Cortex of kidney (tissue), 1 donor: Measurements from ENCODE around the gene DOLK.
"Not testable (repeated sequence)": the region's sequence is repeated elsewhere in the genome, so short reads cannot be mapped to it uniquely, and the experiment has no call there.

Experiments used
- DNase-seq: peaks from one replicate; lab custom pipeline; 2025; lab: John Stamatoyannopoulos, UW

Gene DOLK

DNA sequence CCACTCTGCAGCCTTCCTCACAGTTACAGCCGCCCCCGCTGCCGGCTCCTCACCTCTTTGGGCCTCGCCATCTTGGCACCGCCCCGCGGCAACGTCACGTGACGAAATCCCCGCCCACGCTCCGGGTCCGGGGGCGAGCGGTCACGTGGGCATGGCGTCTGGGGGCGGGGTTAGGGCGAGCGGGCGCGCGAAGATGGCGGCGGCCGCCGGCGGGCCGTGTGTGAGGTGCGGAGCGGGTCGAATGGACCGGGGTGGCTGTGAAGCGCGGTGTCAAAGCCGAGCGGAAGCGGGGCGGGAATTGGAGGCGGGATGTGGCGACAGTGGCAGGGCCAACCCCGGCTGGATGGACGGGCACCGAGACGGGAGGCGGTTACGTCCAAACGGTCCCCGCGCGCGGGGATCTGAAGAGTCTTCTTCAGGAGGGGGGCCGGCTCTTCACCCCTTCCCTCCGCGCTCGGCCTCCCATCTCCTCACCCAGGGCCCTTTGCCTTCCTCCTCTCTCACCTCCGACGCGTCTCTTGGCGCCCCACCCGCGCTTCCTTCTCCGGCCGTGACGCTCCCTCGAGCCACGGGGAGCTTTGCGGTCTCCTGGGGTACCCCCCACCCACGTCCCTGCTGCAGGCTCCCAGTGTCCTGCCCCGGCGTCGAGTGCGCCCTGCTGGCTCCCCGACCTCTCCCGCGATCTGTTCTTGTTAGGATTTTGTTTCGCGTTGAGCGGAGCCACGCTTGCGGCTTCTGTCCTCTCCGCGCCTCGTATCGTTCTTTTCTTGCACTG, at the start of gene DOLK, which contains the start of gene NUP188:
Gene DOLK (minus strand): TSS at position 77 of the 775 bp plus-strand sequence. CDS start 300 bp downstream, outside the sequence.
Gene NUP188 (plus strand): TSS at position 173 of the 775 bp plus-strand sequence. CDS start 21 bp downstream, at position 194.
- DNase-seq: peak; percentile 48

DNA sequence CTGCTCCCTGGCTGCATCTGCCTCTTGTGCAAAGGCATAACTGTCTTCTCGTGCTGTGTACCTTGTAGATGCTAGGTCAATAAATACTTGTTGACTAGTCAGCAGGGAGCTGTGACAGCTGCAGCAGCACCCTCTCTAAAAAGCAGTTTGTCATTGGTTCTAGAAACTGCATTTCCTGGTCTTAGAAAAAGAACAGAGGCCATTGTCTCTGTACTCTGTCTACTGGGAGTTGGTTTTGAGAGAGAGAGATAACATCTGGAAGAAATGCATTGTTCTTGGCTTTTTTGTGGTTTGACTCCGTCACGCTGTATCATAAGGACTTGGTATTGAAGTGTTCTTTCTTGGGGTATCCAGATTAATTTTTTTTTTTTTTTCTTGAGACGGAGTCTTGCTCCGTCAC, 48.4 kb upstream of the DOLK start:
- no peak for DNase-seq

DNA sequence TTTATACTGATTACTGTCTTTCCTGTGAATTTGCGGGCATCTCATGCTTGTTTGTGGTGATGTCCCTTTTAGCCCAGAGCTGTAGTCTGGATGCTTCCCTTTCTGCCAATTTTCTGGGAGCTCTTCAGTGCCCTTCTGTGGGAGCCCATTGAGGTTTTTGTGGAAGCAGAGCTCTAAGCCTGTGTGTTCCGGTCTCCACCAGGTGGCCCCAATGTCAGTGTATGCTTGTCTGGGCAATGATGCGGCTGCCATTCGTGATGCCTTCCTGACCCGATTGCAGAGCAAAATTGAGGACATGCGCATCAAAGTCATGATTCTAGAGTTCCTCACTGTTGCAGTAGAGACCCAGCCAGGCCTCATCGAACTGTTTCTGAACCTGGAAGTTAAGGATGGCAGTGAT, 45.6 kb upstream of the DOLK start:
- DNase-seq: no peak

DNA sequence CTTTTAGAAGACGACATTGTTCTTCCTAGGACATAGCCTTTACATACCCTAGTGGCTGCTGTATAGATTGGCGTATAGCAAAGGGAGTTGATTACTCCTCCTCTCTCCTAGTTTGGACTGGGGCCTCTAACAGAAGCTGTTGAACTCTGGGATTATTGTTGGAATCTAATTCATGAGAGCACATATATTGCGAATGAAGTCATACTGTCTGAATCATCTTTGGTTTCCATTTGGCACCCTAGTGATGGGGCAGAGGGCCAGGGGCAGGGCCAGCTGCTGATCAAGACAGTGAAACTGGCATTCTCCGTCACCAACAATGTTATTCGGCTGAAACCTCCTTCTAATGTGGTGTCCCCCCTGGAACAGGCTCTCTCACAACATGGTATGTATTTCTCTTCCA, 40.4 kb upstream of the DOLK start:
- DNase-seq: no peak

DNA sequence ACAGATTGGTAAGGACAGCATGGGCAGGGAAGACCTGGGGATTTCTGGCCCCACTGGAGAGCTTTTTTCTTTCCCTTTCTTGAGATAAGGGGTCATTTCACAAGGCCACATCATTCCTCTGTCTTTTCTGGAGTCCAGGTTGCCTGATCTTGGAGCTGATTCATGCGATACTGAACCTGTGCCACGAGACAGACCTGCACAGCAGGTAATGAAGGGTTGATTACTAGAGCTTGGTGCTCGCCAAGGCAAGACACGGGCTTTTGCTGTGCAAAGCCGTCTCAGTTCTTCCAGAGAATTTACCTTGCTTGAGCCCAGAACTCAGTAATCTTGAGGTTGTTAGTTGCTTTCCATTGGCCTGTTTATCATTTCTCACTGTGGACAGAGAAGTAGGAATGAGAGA, 39.3 kb upstream of the DOLK start:
- no peak for DNase-seq

DNA sequence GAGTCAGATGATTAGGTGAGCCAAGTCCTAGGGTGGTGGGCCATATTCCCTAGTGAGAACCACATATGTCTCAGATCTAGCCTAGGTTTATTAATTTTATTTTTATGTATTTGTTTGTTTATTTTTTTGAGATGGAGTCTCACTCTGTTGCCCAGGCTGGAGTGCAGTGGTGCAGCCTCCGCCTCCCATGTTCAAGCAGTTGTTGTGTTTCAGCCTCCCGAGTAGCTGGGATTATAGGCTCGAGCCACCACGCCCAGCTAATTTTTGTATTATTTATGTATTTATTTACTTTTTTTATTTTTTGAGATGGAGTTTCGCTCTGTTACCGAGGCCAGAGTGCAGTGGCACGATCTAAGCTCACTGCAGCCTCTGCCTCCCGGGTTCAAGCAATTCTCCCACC, 36.1 kb upstream of the DOLK start:
- DNase-seq: no peak

DNA sequence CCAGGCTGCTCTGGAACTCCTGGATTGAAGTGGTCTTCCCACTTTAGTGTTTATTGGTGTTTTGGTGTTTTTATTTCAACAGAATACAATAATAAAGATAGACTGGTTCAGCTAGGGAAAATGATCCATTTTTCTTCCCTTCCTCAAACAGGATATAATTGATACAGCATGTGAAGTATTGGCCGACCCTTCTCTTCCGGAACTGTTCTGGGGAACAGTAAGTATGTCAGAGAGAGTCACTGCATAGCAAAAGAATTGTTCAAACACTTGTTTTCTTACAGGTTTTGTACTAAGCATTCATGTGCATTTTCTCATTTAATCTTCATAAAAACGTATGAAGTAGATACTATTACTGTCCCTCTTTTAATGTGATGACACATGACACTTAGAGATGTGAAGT, 31.7 kb upstream of the DOLK start:
- no peak for DNase-seq

DNA sequence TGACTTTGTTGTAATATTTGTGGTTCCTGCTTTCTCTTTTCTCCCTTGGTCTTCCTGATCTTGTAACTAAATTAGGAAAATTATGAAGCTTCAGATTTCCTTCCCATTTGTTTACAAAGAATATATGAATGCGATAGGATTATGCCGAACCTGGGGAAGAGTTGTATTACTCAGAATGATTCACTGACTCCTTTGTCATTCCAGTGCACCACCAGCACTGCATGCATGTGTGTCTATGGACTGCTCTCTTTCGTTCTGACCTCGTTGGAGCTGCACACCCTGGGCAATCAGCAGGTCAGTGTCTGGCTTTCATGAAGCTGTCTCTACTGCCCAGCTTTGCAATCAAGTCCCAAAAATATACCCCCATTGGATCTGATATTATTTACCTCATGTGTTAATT, 25.6 kb upstream of the DOLK start:
- no peak for DNase-seq

DNA sequence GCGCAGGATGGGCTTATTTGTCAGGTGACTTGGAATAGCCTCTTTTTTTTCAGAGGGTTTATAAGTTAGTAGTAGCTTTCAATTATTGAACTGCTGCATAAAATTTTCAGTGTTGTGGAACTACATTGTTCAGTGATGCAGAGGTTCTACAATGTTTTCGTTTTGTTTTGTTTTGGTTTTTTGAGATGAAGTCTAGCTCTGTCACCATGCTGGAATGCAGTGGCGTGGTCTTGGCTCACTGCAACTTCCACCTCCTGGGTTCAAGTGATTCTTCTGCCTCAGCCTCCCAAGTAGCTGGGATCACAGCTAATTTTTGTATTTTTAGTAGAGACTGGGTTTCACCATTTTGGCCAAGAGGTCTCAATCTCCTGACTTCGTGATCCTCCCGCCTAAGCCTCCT, 22.1 kb upstream of the DOLK start:
- no peak for DNase-seq

DNA sequence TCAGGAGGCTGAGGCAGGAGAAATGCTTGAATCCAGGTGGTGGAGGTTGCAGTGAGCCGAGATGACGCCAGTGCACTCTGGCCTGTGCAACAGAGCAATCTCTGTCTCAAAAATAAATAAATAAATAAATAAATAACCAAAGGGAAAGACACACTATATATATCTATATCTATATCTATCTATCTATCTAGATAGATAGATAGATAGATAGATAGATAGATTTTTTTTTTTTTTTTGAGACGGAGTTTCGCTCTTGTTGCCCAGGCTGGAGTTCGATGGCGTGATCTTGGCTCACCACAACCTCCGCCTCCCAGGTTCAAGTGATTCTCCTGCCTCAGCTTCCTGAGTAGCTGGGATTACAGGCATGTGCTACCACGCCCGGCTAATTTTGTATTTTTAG, 14.0 kb upstream of the DOLK start:
- not testable (repeated sequence) for DNase-seq

DNA sequence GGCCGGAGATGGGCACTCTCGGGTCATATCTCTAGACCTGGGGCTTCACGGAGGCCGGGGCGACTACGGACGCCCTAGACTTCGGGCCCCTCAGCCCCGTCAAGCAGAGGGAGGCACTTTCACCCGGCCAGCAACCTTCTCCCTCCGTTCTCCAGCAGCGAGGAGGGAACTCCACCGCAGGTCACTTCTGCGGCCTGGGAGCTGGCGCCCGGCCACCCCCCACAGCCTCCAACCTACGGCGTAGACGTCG, 201 bp downstream of the DOLK start:
- no peak for DNase-seq

DNA sequence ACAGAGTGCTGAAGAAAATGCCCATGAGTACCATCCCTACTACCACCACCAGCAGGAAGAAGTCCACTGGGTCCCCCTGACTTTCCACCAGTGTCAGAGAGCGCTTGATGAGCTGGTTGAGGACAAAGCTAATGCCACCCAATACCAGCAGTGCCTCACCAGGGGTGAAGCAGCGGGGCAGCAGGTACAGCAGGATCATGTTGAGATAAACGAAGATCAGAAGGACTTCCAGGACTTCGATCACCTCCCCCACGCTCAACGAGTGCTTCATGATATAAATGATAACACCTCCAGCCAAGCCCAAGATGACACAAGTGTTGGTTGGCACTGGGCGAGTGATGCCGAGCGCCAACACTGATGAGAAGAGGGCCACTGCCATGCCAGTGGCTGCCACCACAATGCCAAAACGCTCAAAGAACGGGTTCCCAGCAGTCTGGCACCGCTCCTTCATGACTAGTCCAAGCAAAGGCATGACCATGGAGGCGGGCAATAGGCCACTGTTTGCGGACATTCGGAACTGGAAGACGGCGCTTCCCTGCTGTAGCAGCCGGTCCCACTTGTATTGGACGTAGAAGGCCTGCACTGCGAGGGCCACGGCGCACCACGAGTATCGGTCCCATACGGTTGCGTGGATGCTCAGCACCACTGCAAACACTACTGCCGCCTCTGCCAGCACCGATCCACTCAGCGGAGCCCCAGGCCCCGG, 679 bp downstream of the DOLK start:
- no peak for DNase-seq

DNA sequence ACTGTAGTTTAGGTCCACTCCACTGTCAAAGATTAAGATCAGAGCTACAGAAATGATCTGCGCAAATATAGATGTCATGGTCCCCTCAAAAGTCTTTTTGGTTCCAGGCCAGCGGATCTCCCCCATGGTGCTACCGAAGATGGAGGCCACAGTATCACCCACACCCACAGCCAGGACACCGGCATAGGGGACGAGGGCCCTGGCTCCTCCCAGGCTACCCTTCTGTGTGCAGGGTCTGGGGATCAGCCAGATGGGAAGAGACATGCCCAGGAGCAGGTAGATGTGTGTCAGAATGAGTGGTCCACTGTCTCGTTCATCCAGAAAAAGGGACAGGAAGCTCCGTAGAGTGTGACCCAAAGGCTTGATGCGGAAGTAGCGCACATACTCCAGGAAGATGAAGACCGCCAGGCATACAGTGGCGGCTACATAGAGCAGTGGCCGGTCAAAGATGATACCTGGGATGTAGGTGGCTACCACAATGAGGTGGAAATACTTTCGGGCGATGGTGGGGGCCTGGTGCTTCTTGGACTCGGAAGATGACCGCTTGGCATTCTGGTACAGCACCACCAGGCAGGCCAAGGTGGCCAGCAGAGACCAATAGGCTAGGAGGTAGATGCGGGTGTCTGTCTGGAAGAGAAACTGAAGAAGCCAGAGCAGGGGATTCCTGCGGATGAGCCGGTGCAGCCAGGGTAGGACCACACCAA, 1.5 kb downstream of the DOLK start:
- DNase-seq: no peak

DNA sequence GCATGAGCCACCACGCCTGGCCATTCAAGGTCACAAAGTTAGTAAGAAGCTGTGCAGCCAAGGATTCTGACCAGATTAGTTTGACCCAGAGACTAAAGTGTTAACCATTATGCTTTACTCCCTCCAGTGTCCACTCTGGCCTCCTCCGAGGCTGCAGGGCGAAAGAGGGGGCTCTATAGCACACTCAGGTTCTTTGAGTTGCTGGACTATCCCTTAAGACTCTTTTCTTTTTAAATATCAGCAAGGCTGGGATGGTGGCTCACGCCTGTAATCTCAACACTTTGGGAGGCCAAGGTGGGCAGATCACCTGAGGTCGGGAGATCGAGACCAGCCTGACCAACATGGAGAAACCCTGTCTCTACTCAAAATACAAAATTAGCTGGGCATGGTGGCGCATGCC, 2.4 kb downstream of the DOLK start:
- DNase-seq: not testable (repeated sequence)

DNA sequence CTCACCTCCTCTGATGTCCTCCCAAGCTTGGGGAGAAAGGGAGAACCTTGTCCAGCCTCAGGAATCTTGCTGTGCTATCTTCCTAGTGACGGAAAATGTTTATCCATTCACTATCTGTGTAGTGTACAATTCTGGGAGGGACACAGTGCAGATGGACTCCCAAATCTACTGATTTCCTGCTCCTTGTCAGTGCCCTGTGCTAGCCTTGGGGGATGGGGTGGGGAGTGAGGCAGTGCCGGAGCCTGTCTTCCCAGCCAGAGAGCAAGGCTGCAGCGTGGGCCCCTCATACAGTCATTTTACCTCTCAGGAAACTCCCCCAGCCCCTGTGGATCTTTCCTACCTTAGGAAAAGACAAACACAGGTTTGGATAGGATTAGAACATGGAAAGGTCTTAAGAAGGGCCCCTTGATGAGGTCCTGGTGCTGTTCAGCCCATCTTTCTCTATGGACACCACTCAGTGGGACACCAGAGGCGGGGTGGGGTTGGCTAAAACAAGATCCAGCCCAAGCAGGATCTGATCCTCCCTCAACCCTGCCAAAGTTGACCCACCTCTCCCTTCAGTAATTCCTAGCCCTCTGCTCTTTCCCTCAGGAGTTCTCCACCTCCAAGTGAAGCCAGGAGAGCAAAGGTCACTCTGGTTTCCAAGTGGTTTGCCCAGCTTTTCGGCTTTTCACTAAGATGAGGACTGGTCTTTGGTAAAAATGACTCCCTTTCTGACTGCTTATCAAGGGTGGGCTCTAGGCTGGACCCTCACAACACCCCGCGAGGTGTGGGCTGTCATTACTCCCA, 3.4 kb downstream of the DOLK start:
- no peak for DNase-seq

DNA sequence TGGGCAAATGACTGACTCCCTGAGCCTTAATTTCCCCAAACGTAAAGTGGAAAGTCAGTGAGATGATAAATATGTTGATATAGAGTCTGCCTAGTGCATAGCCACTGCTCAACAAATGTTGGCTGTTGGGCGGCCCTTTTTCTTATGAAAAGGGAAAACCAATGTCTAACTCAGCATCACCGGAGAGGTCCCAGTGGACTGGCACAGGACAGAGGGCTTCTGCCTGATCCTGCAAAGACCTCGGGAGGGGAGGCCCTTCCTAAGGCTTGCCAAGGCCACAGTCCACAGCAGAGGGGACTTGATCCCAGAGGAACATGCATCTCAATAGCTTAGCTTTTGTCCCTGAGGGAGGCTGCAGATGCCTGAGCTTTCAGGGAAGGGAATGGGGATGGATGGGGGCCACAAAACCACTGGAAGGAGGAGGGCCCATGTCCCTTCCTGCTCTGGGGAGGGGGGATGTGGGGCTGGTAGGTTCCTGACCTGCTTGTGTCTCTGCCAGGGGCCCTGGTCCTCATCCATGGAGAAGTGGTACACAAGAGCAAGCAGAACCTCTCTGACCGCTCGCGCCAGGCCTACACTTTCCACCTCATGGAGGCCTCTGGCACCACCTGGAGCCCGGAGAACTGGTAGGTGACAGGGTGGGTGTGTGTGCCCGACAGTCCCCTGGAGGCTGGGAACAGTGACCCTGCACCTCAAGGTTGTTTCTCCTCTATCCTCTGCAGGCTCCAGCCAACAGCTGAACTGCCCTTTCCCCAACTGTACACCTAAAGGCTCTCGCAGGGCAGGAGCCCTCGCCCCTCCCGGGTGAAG, 6.3 kb downstream of the DOLK start:
- no peak for DNase-seq

DNA sequence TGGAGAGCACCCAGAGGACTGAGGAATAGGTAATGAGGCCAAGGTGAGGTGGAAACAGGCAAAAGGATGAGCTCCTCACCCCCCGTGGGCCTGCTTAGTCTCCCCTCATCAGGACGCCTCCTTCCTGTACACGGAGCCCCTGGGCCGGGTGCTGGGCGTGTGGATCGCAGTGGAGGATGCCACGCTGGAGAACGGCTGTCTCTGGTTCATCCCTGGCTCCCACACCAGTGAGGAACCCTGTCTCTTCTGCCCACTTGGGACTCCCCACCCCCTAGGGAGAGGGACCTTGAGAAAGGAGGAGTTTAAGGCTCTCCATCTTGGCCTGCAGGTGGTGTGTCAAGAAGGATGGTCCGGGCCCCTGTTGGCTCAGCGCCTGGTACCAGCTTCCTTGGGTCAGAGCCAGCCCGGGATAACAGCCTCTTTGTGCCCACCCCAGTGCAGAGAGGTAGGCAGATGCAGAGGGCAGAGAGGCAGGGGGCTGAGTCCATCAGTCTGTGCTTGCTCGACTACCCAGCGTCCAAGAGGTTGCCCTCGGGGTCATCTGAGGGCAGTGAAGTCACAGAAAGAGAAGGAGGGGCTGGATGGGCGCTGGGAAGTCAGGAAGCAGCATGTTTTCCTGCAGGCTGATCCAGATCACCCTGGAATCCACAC, 7.0 kb downstream of the DOLK start:
- no peak for DNase-seq

DNA sequence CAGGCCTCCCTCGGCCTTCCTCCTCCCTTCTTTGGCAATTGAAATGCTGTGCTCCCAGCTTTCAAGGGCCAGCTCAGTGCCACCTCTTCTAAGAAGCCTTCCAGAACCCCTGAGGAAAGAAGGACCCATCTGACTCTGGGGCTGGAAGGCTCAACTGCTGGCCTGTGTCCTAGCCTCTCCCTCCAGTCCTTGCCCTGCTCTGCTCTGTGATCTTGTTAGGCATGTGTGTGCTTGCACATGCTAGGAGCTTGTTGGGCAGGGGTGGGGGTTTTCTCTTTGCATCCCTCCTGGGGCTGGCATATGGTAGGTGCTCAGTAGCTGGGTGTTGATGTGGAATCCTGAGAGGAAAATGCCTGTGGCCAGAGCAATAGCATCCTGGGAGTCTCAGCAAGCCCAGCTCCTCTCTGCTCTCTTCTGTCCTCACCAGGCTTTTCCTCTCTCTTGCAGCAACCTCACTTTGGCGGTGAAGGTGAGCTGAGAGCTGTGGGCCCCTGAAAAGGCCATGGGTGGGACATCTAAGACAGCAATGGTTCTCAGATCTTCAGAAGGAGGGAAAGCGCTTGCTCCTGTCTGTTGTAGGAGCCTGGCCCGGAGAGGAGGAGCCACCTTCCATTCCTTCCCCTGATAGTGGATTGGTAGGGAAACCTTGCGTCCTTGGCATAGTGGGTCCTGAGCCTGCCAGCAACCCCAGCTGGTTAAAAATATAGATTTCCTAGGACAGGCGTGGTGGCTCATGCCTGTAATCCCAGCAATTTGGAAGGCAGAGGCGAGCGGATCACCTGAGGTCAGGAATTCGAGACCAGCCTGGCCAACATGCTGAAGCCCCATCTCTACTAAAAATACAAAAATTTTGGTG, 9.9 kb downstream of the DOLK start:
- no peak for DNase-seq

DNA sequence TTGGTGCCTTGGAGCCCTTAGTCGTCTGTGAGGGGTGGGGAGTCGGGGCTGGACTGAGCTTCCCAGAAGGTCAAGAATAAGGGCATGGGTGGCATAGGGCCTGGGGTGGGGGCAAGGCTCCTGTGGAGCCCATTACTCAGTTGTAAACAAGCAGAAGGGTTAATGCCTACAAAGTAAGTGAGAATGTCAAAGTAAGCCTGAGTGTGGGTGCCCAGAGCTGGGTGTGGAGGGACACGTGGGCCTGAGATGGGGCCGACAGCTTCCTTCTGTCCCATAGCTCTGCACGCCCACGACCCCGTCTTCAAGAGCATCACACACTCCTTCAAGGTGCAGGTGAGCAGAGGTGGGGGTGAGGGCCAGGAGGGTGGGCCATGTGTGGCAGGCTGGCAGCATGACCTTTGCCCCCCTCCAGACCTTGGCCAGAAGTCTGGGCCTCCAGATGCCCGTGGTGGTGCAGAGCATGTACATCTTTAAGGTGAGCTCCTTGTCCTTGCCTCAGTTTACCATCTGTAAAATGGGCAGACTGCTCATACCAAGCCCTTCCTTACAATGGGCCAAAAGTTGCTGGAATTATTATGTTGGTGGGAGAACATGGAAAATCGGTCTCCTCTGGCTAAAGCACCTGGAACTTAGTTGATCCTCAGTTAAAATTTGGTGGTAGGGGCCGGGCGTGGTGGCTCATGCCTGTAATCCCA, 11.1 kb downstream of the DOLK start:
- DNase-seq: no peak
